Measurements from ENCODE around the gene SPOCK2. TPM values are rescaled to one million over a fixed set of nuclear protein-coding genes. Genes with fewer than 3 reads are reported as not detected.

Gene SPOCK2
- total RNA-seq, 4 donors from 2014 or later = 3.4 to 6.7 (median 5.3) TPM

DNA sequence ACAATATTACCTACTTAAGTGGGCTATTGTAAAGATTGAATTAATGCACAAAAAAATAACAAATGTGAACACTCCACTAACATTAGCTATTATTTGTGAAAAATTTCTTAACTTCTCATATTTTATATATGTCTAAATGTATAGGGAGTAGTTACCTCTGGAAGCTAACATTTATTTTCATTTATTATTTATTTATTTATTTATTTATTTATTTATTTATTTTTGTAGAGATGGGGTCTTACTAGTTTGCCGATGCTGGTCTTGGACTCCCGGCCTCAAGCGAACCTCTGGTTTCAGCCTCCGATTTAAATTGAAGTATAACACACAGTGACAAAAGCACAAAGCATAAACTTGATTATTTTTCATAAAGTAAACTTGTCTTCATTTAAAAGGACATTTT lies 5.1 kb upstream of the SPOCK2 start:
- peaks cover 9 to 11% of the 10 kb centered on the region in 2 donors for H3K4me1 ChIP-seq
- TF ChIP-seq, protein P1, sequence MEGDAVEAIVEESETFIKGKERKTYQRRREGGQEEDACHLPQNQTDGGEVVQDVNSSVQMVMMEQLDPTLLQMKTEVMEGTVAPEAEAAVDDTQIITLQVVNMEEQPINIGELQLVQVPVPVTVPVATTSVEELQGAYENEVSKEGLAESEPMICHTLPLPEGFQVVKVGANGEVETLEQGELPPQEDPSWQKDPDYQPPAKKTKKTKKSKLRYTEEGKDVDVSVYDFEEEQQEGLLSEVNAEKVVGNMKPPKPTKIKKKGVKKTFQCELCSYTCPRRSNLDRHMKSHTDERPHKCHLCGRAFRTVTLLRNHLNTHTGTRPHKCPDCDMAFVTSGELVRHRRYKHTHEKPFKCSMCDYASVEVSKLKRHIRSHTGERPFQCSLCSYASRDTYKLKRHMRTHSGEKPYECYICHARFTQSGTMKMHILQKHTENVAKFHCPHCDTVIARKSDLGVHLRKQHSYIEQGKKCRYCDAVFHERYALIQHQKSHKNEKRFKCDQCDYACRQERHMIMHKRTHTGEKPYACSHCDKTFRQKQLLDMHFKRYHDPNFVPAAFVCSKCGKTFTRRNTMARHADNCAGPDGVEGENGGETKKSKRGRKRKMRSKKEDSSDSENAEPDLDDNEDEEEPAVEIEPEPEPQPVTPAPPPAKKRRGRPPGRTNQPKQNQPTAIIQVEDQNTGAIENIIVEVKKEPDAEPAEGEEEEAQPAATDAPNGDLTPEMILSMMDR (IDR thresholded peaks at IDR 0.05 in 4 of 5, conservative IDR thresholded peaks at IDR 0.05 in 1 of 5) = no peak
- no peak for TF ChIP-seq POLR2A (IDR thresholded peaks at IDR 0.05)
- DNase-seq = no peak
- no peak overlapping the region for H3K27ac ChIP-seq
- peaks cover 20 to 29% (median 26%) of the 10 kb centered on the region in 3 donors for H3K27me3 ChIP-seq
- no peak for ATAC-seq
- H3K9me3 ChIP-seq = no peaks in the 10 kb centered on the region
- H3K36me3 ChIP-seq = peaks cover 0 to 15% of the 10 kb centered on the region in 2 donors
- in situ Hi-C loops (cut with MboI; ENCODE audit: low sequenced_read_pairs in 4 of 4) (no loop called here), intact Hi-C loops (cut with DNase I; ENCODE audit: low total_unique reads) (no loop called here)
- H3K4me3 ChIP-seq = no peak overlapping the region

DNA sequence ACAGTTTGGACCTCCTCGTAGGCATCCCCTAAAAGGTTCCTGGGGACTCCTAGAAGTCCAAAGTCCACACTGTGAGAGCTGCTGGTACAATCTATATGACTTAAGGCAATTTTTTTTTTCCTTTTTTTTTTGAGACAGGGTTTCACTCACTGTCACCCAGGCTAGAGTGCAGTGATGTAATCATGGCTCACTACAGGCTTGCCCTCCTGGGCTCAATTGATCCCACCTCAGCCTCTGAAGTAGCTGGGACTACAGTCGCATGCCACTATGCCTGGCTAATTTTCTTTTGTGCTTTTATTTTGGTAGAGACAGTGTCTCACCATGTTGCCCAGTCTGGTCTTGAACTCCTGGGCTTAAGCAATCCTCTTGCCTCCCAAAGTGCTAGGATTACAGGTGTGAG lies 4.6 kb upstream of the SPOCK2 start:
- intact Hi-C loops (cut with DNase I; ENCODE audit: low total_unique reads) (no loop called here), in situ Hi-C loops (cut with MboI; ENCODE audit: low sequenced_read_pairs in 4 of 4) (no loop called here)
- peaks cover 0 to 13% of the 10 kb centered on the region in 2 donors for H3K36me3 ChIP-seq
- TF ChIP-seq, protein P1 (IDR thresholded peaks at IDR 0.05 in 4 of 5, conservative IDR thresholded peaks at IDR 0.05 in 1 of 5) = no peak
- no peak for TF ChIP-seq POLR2A (IDR thresholded peaks at IDR 0.05)
- H3K4me3 ChIP-seq = no peak overlapping the region
- H3K27me3 ChIP-seq = peaks cover 25 to 33% (median 31%) of the 10 kb centered on the region in 3 donors
- DNase-seq (no peak), ATAC-seq (no peak)
- no peak overlapping the region for H3K27ac ChIP-seq
- H3K9me3 ChIP-seq = no peaks in the 10 kb centered on the region
- H3K4me1 ChIP-seq = peaks cover 14 to 16% of the 10 kb centered on the region in 2 donors

DNA sequence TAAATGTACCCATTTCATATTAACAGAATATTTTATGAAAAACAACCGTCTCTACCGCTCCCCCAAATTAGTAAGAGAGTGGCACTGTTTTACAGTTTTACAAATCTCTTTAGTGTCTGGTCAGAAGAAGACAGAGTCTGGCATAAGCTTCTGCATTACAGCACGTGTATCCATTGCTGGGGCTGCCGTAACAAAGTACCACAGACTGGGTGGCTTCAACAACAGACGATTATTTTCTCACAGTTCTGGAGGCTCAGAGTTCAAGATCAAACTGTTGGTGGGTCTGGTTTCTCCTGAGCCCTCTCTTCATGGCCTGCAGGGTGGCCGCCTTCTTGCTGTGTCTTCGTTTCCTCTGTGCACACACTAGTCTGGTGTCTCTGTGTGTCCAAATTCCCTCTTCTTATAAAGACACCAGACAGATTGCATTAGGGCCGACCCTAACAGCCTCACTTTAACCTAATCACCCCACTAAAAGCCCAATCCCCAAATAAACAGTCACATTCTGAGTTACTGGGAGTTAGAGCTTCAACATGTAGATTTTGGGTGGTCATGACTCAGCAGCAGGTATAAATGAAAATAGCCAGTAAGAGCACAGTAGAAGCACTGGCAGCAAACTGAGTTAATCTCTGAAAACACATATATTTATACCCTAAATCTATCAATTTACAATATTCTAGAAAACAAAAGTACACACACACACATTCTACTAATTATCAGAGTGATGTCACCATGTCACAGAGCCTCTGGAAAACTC lies 4.0 kb upstream of the SPOCK2 start:
- peaks cover 14 to 18% of the 10 kb centered on the region in 2 donors for H3K4me1 ChIP-seq
- no peak for TF ChIP-seq POLR2A (IDR thresholded peaks at IDR 0.05)
- TF ChIP-seq, protein P1 (IDR thresholded peaks at IDR 0.05 in 4 of 5, conservative IDR thresholded peaks at IDR 0.05 in 1 of 5) = no peak
- intact Hi-C loops (cut with DNase I; ENCODE audit: low total_unique reads) = no loop called here
- peaks cover 29 to 40% (median 37%) of the 10 kb centered on the region in 3 donors for H3K27me3 ChIP-seq
- in situ Hi-C loops (cut with MboI; ENCODE audit: low sequenced_read_pairs in 4 of 4) = no loop called here
- no peak for ATAC-seq
- H3K36me3 ChIP-seq = peaks cover 0 to 13% of the 10 kb centered on the region in 2 donors
- DNase-seq = no peak
- no peaks in the 10 kb centered on the region for H3K9me3 ChIP-seq
- H3K4me3 ChIP-seq = no peak overlapping the region
- H3K27ac ChIP-seq = no peak overlapping the region

DNA sequence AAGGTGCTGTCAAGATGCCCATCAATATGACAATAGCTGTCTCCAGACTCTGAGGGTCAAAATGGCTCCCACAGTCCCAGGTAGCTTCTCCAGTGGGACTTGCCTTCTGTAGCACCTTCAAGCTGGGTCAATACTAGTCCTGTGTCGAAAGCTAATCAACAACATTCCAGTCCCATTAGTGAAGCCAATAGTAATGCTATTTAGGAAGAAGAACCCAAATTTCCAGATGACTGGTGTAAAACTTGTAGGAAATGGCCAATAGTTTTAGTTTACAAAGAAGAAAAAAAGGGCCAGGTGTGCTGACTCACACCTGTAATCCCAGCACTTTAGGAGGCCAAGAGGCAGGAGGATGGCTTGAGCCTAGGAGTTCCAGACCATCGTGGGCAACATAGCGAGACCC lies 2.0 kb upstream of the SPOCK2 start:
- intact Hi-C loops (cut with DNase I; ENCODE audit: low total_unique reads) (no loop called here), in situ Hi-C loops (cut with MboI; ENCODE audit: low sequenced_read_pairs in 4 of 4) (no loop called here)
- Histone ChIP-seq H3K9me3 (no peaks in the 10 kb centered on the region), H3K27me3 (peaks cover 31 to 44% (median 39%) of the 10 kb centered on the region in 3 donors), H3K4me1 (peaks cover 14 to 18% of the 10 kb centered on the region in 2 donors), H3K27ac (no peak overlapping the region), H3K4me3 (no peak overlapping the region), H3K36me3 (no peaks in the 10 kb centered on the region)
- no peak for TF ChIP-seq POLR2A (IDR thresholded peaks at IDR 0.05)
- TF ChIP-seq, protein P1 (IDR thresholded peaks at IDR 0.05 in 4 of 5, conservative IDR thresholded peaks at IDR 0.05 in 1 of 5) = no peak
- DNase-seq = no peak
- ATAC-seq = no peak

Measured in gastrocnemius medialis (tissue), 4 donors.